DOHH2 (cell line): ENCODE results near the gene ZFAND3.

Source experiments
- EZH2phosphoT487 ChIP-seq: fragments of 200-600 bp; sonication (generic); IDR thresholded peaks from 2 replicates; pipeline ENCODE4 v1.6.1; 2017; ENCODE audit warnings: borderline replicate concordance, mild to moderate bottlenecking, antibody characterized with exemption, low read length, moderate library complexity, mixed read lengths
- TF ChIP-seq, protein P1 (sequence below): fragments of 200-600 bp; sonication (generic); IDR thresholded peaks from one replicate; pipeline ENCODE4 v1.5.1; 2014; ENCODE audit warnings: antibody characterized with exemption, mild to moderate bottlenecking, low read depth, low read length; ENCODE audit not compliant: poor library complexity, severe bottlenecking

DNA sequence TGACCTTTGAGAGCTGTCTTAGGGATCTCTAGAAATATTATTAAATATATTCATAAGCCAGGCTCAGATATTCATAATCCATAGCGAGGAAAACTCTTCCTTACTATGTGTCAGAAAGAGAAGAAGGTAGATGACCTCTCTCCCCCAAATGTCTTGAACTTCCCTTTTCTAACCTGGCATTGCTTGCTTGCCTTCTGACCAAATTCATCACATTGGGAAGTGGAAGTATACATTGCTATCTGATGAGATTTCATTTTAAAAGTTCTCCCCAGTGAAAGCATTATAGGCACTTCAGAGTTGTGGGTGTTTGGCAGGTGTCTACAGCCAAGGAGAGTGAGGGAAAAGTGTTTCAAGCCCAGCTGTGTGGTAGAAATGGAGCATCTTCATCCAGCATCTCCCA, 197.3 kb downstream of the ZFAND3 start:
- TF ChIP-seq, protein P1, sequence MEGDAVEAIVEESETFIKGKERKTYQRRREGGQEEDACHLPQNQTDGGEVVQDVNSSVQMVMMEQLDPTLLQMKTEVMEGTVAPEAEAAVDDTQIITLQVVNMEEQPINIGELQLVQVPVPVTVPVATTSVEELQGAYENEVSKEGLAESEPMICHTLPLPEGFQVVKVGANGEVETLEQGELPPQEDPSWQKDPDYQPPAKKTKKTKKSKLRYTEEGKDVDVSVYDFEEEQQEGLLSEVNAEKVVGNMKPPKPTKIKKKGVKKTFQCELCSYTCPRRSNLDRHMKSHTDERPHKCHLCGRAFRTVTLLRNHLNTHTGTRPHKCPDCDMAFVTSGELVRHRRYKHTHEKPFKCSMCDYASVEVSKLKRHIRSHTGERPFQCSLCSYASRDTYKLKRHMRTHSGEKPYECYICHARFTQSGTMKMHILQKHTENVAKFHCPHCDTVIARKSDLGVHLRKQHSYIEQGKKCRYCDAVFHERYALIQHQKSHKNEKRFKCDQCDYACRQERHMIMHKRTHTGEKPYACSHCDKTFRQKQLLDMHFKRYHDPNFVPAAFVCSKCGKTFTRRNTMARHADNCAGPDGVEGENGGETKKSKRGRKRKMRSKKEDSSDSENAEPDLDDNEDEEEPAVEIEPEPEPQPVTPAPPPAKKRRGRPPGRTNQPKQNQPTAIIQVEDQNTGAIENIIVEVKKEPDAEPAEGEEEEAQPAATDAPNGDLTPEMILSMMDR = no peak
- no peak for TF ChIP-seq EZH2phosphoT487
